GM19372 (cell line): ENCODE measurements around the gene PKNOX2.

Experiments used
- ATAC-seq: cut with Tn5 transposase; IDR thresholded peaks from one replicate; pipeline ENCODE4 v1.9.1; 2021; ENCODE audit warnings: mild to moderate bottlenecking, low read depth, moderate library complexity; ENCODE audit not compliant: unreplicated experiment

Gene PKNOX2

DNA sequence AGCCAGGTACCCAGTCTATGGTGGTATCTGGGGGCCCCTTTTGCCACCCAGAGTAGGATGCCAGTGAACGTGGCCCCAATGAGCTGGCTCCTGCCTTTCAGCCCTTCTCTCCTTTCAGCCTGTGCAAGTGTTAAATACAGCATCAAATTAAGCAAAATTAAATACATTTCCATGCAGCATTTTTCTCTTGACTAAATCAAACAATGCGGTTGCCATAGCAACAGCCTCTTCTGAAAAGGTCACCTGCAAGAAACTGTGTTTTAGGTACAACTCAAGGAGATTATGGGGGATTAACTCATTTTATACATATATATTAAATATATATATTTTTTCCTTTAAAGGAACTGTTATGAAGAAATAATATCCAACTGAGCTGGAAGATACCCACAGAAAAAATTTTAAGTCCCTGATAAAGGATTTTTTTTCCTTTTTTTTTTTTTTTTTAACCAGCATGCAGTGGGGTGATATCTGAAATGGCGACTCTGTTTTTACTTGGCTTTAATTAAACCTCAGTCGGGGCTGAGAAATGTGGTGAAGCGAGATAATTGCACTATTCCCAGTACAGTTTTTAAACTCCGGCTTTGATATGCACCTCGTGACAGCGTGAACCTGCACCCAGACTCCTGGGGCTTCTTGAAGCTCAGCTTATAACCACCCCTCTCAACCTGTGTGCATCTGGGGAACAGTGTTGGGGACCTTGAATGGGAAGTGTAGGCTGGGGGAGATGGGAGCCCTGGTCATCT is 115.3 kb downstream of the PKNOX2 start:
- no peak for ATAC-seq

GRCh38 chr11:125280646-125281045 is 116.1 kb downstream of the PKNOX2 start:
- no peak for ATAC-seq

GRCh38 chr11:125281831-125282595 is 117.5 kb downstream of the PKNOX2 start:
- ATAC-seq: no peak

DNA sequence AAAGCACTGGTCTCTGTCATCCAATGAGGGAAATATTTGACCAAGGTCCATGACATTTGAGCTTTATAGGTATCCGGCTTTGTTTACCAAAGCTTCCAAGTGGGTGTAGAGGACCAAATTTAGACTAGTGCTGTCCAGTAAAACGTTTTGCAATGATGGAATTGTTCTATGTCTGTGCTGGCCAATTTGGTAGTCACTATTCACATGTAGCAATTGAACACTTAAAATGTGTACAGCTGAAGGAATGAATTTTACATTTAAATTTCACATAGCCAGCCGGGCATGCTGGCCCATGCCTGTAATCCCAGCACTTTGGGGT is 118.0 kb downstream of the PKNOX2 start:
- ATAC-seq: no peak

DNA sequence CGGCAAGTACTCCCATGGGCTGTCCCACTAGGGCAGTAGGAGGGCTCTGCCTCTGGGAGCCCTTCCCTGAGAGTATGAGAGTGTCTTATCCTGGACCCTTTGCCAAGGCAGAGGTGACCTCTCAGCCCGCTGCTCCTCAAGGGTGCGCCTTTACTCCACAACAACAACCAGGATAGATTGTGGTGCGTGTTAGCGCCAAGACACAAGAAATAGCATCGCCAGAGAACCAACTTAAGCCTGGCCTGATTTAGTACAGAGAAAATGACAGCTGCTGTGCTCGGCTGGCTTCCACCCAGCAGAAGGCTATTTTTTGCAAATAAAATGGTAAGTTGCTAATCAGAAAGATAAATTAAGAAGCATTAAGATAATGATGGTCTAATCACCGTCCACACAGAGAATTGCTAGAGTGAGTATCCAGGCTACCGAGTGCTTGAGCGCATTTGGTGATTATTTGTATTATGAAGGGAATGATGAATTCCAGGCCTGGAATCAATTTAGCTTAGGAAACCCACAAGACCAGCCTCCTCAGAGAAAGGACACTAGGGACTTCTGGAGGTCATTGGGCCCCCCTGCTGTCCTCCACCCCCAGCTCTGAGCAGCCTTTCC is 119.8 kb downstream of the PKNOX2 start:
- ATAC-seq: no peak

DNA sequence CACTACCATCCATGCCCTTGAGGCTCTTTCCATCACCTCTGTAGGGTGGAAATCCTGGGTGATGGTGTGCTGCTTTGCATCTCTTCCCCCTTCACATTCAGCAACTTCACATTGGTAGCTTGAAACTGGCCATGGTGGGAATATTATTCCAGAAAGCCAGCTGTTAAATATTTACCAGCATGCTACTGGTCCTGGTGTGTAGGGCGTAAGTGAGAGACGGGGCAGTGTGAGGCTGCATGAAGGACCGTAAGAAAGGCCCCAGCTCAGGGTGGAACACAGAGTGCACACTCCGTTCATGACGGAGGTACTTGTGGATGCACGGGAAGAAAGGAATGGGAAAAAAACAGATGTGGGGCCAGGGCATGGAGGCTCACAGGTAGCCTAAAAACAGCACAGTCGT is 121.3 kb downstream of the PKNOX2 start:
- no peak for ATAC-seq

- ATAC-seq: no peak
These were observed 121.9 kb downstream of the PKNOX2 start for GRCh38 chr11:125286486-125286885.

GRCh38 chr11:125287491-125288210 is 123.1 kb downstream of the PKNOX2 start:
- no peak for ATAC-seq

GRCh38 chr11:125289419-125290098 is 125.0 kb downstream of the PKNOX2 start:
- ATAC-seq: no peak

GRCh38 chr11:125290263-125290662 is 125.7 kb downstream of the PKNOX2 start:
- no peak for ATAC-seq

GRCh38 chr11:125292100-125292499 is 127.5 kb downstream of the PKNOX2 start:
- ATAC-seq: no peak

DNA sequence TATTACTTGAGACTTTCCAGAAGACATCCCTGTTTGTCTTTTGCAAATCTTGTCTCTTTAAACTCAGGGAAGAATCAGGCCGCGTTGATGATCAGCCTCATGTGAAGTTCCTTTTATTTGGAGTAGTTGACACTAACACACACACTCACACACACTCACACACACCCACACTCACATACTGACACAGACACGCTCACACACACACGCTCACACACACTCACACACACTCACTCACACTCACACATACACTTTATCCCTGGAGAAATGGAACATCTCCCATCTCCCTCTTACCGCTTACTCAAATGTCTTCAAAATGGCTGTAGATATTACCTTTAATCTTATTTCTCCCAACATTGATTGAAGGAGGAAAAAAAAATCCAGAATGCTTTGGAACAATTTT is 129.0 kb downstream of the PKNOX2 start:
- no peak for ATAC-seq

GRCh38 chr11:125295931-125296330 is 131.4 kb downstream of the PKNOX2 start:
- no peak for ATAC-seq

DNA sequence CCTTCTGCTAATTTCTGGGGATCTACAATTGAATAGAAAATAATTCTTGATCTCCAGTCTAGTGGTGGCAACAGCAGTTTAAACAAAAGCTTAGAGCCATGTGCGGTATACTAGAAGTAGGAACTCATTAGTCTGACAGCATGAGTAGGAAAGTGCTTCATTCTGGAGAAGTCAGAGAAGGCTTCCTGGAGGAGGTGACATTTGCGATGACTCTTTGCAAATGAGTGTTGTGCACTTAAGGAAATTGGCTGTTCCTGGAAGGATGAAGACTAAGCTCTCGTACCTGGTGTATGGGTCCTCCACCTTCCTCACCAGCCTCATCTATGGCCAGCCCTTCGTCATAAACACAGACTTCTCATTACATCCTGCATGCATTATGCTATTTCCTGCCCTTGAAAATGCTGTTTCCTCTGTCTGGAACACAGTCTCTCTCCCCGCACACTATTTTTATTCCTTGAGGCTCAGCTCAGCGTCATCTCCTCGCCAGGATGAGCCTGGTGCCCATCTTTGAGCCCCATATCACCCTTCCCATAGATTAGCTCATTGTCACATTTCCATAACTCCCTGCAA is 132.9 kb downstream of the PKNOX2 start:
- no peak for ATAC-seq

DNA sequence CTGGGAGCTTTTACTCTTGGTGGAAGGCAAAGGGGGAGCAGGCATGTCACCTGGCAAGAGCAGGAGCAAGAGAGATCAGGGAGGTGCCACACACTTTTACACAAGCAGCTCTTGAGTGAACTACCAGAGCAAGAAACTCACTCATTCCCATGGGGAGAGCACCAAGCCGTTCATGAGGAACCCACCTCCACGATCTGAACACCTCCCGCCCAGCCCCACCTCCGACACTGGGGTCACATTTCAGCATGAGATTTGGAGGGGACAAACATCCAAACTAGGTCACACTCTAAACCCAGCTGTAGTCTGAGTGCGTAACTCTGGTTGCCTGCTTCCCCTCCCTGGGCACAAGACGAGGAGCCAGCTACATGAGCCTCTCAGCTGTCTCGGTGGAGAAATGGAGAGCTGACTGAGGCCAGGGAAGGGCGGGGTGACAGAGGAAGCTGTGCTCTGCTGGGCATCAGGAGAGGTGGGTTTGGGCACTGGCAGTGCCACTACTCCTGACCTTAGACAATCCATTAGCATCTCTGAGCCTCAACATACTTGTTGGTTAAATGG is 134.6 kb downstream of the PKNOX2 start:
- no peak for ATAC-seq

DNA sequence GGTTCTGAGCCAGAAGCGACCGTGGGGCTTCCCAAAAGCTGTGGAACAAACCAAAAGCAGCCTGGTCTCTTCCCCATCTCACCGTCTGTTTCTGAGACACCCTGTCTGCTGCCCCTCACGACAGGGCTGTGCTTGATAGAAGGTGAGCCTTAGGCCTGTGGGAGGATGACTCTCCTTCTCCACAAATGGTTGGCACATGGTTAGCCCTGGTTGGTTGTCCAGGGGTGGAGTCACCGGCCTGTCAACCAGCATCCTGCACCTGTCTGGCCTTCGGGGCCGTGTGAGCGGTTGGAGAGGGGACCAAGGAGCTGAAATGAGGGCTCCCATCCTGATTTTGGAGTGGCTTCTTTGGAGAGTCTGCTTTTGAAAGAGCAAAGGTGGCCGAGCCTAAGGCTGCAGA is 135.3 kb downstream of the PKNOX2 start:
- no peak for ATAC-seq

GRCh38 chr11:125300791-125301218 is 136.3 kb downstream of the PKNOX2 start:
- no peak for ATAC-seq

DNA sequence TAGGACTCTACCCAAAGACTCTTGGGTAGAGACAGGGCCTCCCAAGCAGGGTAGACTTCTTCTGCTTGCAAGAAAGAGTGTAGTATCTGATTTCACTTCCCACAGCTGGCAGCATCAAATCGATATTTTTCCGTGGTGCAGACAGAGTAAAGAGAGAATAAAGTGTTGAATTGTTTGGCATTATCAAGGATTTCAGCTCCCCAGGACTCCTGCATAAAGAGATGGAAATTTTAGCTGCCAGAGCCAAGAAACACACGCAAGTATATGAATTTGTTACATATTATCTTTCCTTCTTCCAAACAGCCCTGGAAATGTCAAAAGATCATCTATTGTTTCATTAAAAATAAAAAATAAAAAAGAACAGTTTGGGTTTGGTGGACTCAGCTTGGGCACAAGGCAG is 136.8 kb downstream of the PKNOX2 start:
- ATAC-seq: no peak

- ATAC-seq: no peak
These were observed 138.6 kb downstream of the PKNOX2 start for GRCh38 chr11:125303186-125303585.

- no peak for ATAC-seq
These were observed 139.1 kb downstream of the PKNOX2 start for GRCh38 chr11:125303694-125304093.
